ENCODE data around the gene THOP1.

THOP1 gene

DNA sequence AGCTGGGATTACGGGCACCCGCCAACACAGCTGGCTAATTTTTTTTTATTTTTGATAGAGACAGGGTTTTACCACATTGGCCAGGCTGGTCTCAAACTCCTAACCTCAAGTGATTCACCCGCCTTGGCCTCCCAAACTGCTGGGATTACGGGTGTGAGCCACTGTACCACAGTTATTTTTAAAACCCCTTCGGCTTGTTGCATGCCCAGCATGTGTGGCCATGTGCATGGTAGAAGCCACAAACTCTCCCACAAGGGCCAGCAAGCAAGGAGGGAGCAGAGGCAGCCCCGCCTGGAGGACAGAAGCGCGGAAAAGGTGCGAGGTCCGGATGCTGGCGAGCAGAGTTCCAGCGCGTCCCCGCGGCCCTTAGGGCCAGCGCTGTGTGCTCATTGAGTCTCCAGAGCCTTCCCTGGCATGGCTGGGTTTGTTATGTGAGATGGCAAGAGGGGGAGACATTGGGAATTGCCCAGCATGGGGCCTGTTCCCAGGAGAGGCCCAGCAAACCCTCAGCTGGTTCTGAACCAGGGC is 12.9 kb downstream of the THOP1 start:
- TF ChIP-seq ZNF274 (IDR thresholded peaks at IDR 0.05; ENCODE audit: low read depth, low read length) = no peak
- no peak overlapping the region for H3K4me3 ChIP-seq (ENCODE audit: low read length)

DNA sequence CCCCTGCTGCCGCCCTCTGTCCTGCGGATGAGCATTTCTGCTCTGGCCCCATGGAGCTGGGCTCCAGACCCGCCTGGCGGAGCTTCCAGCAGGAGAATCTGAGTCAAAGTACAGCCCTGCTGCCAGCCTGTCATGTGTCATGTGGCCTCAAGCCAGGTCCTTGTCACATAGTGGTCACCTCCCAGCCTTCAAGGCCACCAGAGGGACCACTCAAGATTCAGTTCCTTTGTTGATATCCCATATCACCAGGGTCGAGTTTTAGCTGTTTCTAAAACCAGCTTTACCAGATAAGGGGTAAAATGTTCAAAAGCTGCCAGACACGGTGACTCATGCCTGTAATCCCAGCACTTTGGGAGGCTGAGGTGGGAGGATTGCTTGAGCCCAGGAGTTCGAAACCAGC is 13.4 kb downstream of the THOP1 start:
- H3K4me3 ChIP-seq (ENCODE audit: low read length) = no peak overlapping the region
- no peak for TF ChIP-seq ZNF274 (IDR thresholded peaks at IDR 0.05; ENCODE audit: low read depth, low read length)

DNA sequence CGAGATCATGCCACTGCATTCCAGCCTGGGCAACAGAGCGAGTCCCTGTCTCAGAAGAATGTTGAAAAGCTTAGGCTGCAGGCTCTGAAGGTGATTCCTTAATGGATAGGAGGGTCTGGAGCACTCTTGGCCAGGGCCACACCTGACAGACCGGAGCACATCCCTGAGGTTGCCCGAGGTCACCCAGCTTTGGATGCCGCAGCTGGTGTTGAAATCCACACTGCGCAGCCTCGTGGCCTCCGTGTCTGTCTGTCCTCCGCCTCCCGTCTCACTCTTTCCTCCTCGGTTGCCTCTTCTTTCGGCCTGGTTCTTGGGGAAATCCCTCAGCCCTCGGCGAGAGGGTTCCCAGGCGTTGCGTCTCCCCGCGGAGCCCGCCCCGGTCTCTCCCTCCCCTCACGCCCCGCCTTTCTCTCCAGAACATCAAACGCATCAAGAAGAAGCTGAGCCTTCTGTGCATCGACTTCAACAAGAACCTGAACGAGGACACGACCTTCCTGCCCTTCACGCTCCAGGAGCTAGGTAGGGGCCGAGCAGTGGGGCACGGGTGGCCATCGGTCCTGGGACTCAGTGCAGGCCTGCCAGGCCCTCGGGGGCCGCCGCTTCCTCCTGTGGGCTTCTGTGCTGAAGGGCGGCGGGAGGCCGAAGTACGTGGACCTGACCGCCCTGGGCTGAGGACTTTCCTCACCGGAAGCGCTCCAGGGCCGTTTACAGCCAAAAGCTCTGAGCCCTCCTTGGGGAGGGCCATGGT is 14.1 kb downstream of the THOP1 start:
- TF ChIP-seq ZNF274 (IDR thresholded peaks at IDR 0.05; ENCODE audit: low read depth, low read length) = no peak

DNA sequence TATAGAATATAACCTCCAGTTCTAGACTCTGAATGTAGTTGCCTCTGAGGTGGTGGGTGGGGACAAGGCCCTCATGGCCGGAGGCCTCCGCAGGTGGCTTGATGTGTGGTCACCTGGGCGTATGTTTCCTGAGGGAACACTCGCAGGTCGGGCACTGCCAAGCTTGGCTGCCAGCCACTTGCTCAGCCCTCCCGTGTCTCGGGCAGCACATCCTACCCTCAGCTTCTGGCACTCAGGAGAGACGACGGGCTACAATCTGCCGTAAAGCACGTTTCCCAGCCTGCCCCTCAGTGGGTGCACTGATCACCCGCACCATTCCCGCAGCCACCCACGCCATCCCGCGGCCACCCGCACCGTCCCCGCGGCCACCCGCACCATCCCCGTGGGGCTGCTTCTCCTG is 15.2 kb downstream of the THOP1 start:
- TF ChIP-seq ZNF274 (IDR thresholded peaks at IDR 0.05; ENCODE audit: low read depth, low read length) = no peak
- no peak overlapping the region for H3K4me3 ChIP-seq (ENCODE audit: low read length)

More for the DNA sequence above, 14.1 kb downstream of the THOP1 start:
- no peak overlapping the region for H3K4me3 ChIP-seq (ENCODE audit: low read length)

DNA sequence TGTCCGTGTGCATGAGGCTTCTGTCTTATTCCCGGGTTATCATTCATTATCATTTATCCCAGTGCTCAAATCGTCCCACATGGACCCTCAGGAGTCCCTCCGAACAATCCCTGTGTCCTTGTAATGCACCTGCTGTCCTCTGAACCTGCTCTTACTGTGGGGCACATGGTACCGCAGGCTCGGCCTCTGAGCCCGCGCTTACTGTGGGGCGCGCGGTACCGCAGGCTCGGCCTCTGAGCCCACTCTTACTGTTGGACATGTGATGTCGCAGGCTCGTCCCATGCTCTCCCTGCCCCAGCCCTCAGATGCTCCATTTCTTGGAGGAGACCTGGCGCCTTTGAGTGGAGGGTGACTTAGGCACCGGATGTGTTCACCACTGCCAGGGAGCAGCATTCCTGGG is 17.5 kb downstream of the THOP1 start:
- TF ChIP-seq ZNF274 (IDR thresholded peaks at IDR 0.05; ENCODE audit: low read depth, low read length) = no peak
- no peak overlapping the region for H3K4me3 ChIP-seq (ENCODE audit: low read length)

DNA sequence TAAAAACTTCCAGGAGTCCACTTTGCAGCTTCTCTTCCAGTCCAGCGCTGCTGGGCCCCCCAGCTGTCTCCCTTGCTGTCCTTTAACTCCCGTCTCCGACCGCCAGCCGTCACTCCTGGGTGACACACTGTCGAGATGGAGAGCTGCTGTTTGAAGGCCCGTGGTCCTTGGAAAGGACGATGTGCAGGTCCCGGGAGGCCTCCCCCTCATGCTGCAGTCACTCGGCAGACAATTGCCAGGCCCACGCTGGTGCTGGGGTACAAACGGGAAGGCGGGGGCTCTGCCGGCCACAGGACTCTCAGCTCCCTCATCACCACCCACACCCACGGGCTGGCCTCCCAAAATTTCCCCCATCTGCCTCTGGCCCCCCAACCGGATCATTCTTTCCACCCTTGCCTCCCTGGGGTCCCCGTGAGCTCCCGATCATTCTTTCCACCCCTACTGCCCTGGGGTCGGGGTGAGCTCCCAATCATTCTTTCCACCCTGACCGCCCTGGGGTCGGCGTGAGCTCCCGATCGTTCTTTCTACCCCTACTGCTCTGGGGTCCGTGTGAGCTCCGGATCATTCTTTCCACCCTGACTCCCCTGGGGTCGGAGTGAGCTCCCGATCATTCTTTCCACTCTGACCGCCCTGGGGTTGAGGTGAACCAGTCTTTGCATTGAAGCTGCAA is 18.3 kb downstream of the THOP1 start:
- TF ChIP-seq ZNF274 (IDR thresholded peaks at IDR 0.05; ENCODE audit: low read depth, low read length) = no peak
- H3K4me3 ChIP-seq (ENCODE audit: low read length) = no peak overlapping the region

DNA sequence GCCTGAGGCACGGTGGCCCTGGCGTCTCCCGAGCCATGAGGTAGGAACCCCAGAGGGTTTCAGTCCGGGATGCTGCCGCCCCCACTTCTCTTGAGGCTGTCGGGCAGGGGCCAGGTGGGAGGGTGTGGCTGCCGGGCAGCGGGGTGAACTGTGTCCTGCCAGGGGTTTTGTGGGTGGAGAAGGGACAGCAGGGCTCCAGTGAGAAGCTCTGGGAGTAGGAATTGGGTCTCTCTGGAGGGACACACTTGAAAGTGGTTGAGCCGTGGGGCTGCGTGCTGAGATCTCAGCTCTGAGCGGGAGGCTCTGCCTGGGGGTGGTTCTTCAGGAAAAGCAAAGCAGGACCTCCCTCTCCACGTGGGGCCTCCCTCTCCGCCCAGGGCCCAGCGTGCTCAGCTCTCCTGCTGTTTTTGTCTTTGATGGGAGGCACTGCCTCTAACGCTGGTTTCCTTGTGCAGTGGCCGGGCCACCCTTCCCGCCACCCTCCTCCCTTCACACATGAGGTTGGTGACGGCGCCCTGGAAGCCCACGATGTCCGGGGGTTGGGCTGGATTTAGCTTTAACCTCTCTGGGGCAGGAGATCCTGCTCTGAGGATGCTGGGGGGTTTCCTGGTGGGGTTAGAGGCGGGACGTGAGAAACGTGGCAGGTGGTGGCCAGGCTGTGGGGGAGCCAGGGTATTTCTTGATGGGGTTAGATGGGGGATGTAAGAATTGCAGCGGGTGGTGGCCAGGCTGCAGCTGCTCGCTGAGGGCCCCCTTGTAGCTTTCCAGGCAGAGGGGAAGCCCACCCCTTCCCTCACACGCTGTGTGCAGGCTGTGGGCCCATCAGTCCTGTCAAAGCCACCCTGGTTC is 19.1 kb downstream of the THOP1 start:
- no peak for TF ChIP-seq ZNF274 (IDR thresholded peaks at IDR 0.05; ENCODE audit: low read depth, low read length)
- H3K4me3 ChIP-seq (ENCODE audit: low read length) = no peak overlapping the region

DNA sequence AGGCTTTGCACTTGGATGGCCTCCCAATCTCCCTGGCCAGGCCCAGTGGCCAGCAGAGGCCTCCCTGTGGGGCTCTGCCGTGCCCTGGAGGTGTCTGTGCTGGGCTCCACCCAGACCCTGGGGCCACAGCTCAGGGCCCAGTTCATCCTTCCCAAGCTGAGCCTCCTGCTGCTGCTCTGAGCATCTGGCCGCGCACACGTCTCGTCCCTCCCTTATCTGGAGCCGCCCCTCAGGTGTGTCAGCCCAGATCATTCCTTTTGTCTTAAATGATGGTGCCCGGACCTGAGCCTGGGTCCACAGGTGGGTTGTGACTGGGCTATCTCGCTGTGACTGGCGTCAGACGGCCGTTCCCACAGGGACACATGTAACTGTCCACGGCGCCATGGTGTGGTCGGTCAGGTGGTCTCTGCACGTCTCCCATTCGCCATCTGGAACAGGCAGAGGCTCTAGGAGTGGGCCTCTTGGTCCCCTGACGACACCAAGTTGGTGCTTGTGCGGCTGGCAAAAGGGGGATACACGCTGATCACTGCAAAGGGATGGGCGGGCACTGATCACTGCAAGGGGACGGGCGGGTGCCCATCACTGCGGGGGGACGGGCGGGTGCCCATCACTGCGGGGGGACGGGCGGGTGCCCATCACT is 20.1 kb downstream of the THOP1 start:
- no peak for TF ChIP-seq ZNF274 (IDR thresholded peaks at IDR 0.05; ENCODE audit: low read depth, low read length)
- no peak overlapping the region for H3K4me3 ChIP-seq (ENCODE audit: low read length)

DNA sequence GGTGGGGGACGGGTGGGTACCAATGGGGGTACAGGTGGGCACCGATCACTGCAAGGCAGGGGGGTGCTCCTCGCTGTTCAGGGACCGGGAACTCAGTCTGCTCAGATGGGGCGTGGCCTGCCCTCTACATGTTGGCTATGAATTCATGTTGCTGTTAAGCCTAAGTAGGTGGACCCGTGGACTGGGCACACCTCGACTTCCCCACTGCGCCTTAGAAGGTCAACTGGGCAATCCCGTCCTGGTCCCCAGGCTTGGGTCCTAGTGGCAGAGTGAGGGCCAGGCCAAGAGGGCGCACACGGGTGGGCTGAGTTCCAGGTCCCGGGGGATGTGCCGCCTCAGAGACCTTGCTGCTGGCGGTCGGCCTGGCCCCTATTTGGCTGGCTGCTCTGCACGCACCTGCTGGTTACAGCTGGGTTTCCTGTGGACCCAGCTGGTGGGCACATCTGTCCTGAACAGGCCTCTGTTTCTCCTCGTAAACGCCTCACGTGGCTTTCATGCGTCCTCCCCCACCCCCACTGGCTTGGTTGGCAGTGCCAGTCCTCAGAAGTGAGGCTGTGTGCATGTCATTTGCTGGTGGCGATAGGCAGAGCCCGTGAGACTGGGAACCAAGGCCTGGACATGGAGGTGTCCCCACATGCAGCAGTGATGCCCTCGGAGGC is 20.8 kb downstream of the THOP1 start:
- no peak overlapping the region for H3K4me3 ChIP-seq (ENCODE audit: low read length)
- no peak for TF ChIP-seq ZNF274 (IDR thresholded peaks at IDR 0.05; ENCODE audit: low read depth, low read length)

DNA sequence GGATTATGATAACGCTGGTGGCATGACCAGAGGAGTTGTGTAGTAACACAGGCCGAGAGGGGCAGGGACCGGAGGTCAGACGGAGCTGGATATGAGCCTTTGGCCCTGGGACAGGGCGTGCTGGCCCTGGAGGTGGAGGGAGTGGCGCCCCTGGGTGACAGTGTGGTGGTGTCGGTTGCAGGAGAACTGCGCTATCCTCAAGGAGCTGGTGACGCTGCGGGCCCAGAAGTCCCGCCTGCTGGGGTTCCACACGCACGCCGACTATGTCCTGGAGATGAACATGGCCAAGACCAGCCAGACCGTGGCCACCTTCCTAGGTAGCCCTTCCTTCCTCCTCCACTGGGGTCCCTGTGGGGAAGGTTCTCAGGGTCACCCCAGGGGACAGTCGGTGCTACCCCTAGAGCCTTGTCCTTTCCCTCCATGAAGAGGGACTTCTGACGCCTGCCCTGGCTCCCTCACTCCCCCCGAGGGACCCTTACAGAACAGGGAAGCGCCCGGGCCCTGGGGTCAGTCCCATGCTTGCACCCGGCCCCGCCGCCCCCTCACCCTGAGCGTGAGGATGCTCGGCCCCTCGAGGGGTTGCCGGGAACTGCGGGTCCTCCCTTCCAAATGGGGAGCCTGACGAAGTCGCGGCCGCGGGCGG is 21.6 kb downstream of the THOP1 start:
- TF ChIP-seq ZNF274 (IDR thresholded peaks at IDR 0.05; ENCODE audit: low read depth, low read length) = no peak

DNA sequence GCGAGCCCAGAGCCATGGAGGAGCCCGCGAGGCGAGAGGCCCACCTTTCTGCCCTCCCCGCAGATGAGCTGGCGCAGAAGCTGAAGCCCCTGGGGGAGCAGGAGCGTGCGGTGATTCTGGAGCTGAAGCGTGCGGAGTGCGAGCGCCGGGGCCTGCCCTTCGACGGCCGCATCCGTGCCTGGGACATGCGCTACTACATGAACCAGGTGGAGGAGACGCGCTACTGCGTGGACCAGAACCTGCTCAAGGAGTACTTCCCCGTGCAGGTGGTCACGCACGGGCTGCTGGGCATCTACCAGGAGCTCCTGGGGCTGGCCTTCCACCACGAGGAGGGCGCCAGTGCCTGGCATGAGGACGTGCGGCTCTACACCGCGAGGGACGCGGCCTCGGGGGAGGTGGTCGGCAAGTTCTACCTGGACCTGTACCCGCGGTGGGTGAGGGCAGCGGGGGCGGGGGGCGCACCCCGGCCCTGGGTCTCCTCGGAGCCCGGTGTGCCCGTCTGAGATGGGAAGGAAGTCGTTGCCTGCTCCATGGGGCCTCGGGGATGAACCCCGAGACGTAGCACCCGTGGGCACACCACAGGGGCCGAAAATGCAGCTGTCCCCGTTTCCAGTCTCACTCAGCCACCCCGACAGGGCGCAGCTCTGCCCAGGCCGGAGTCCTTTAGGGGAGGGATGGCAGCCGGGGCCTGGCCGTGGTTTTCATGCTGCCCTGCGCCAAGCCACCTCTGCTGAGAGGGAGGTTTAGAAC is 22.3 kb downstream of the THOP1 start:
- no peak overlapping the region for H3K4me3 ChIP-seq (ENCODE audit: low read length)
- no peak for TF ChIP-seq ZNF274 (IDR thresholded peaks at IDR 0.05; ENCODE audit: low read depth, low read length)

More for the DNA sequence above, 21.6 kb downstream of the THOP1 start:
- H3K4me3 ChIP-seq (ENCODE audit: low read length) = no peak overlapping the region
